HG02798 (cell line): ENCODE measurements around the gene PRRT1B.

Source experiments
- ATAC-seq: cut with Tn5 transposase; IDR thresholded peaks from one replicate; pipeline ENCODE4 v1.9.1; 2021; ENCODE audit warnings: mild to moderate bottlenecking; ENCODE audit not compliant: unreplicated experiment, poor library complexity

The PRRT1B gene

DNA sequence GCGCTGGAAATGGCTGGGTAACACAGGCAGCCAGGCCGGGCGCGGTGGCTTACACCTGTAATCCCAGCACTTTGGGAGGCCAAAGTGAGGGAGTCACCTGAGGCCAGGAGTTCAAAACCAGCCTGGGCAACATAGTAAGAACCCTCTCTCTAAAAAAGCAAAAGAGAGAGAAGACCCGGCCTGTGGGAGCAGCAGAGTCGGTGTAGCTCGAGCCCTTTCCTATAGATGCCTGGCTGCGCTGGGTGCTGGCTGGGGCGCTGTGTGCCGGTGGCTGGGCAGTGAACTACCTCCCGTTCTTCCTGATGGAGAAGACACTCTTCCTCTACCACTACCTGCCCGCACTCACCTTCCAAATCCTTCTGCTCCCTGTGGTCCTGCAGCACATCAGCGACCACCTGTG is 23.5 kb upstream of the PRRT1B start:
- ATAC-seq: no peak

DNA sequence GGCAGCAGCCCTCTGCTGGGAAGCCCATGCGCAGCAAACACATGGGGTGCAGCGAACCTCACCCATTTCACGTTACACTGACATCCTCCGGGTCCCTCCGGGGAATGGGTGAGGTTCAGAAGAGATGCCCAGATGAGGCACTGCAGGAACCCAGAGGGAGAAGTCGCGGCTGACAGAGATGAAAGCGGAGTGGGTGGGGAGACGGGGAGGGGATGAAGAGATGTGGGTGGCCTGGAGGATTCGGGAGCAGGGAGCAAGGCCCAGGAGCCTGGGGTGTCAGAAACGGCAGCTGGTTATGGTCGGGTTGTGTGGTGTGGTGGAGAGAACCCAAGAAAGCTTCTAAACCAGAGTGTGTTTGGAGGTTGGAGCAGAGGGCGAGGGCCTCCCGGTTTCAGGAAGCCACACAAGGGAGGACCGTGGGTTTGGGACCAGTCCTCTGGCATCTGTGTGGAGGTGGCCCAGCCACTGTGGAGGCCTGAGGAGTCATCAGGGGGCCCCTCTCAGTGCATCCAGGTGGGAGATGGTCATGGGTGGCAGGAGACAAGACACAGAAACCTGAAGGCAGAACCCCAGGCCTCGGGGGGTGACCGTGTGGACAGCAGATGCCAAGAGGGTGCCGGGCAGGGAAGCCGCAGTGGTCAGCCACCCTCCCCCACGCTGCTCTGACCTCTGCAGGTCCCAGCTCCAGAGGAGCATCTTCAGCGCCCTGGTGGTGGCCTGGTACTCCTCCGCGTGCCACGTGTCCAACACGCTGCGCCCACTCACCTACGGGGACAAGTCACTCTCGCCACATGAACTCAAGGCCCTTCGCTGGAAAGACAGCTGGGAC is 22.9 kb upstream of the PRRT1B start:
- no peak for ATAC-seq

DNA sequence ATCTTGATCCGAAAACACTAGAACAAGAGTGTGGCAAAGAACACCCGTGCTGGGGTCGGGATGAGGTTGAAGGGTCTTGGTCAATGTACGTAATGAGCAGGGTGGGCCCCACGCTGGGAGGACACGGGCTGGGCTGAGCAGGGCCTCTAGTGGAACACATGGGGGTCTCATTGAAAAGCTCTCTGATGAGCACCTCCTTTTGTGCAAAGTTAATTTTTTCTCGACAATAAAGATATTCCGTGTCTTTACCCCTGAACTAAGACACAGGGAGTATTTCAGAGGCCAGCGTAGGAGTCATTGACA is 22.3 kb upstream of the PRRT1B start:
- no peak for ATAC-seq

DNA sequence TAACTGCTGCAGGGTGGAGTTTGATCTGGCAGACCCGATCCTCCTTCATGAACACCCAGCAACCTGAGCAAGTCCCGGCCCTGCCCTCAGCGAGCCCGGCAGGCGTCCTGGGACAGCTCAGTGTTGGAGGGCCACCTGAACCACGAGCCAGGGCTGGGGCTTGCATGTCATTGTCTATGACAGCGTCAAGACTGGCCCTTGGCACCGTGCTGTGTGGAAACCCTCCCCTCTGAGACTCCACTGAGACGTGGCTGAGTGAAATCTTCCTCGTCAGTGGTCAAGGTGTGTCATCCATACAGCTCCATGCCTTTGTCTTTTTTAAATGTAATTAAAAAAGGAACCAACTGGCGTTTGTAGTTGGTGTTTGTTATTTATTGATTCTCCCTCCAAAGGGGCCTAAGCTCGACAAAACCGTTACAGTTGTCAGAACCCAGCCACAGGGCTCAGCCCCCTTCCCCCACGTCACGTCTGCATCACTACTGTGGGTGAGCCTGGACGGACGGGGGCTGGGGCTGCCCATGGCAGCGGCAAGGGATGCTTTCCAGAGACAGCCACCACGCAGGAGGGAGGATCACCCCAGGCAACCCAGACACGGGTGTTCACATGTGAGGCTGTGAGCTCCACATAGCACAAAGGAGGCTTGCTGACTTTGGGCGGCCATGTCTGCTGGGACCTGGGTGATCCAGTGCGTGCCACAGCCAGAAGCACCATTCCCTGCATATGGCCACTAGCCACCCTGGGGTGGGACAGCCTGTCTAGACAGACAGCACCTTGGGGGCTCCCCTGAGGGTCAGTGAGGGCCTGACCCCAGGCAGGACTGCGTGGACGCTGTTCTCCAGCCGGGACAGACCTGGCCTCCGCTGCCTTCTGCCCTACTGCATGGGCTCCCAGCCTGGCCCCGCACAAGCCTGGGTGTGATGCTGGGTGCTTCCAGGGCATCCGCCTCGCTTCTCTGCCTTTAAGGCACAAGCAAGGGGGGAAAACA is 21.6 kb upstream of the PRRT1B start:
- no peak for ATAC-seq

DNA sequence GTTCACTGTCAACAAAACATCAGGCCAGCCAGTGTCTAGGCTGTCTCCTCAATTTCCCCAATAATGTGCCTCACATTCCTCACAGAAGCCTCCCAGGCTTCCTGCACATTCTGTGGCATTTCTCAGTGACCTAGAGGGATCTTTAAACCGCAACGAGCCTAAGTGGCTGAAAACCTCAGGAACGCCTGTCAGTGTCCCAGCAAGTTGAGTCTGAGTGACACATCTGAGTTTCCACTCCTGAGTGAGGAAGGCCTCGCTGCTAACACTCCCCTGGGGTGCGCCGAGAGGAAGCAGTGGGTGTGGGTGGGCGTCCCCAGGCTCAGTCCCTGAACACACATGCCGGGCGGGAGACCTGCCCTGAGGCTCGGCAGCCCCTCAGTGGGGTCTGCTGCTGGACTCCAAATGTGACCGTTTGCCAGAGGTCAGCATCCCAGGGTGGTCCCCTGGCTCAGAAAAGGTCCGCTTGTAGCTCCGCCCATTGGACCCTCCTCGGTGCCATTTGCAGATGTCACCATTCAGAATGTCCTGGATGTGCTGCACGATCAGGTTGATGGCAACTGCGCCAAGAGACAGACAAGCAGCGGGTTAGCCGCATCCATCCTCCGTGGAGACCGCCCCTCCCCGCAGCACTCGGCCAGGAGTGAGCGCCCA is 20.5 kb upstream of the PRRT1B start:
- ATAC-seq: no peak

DNA sequence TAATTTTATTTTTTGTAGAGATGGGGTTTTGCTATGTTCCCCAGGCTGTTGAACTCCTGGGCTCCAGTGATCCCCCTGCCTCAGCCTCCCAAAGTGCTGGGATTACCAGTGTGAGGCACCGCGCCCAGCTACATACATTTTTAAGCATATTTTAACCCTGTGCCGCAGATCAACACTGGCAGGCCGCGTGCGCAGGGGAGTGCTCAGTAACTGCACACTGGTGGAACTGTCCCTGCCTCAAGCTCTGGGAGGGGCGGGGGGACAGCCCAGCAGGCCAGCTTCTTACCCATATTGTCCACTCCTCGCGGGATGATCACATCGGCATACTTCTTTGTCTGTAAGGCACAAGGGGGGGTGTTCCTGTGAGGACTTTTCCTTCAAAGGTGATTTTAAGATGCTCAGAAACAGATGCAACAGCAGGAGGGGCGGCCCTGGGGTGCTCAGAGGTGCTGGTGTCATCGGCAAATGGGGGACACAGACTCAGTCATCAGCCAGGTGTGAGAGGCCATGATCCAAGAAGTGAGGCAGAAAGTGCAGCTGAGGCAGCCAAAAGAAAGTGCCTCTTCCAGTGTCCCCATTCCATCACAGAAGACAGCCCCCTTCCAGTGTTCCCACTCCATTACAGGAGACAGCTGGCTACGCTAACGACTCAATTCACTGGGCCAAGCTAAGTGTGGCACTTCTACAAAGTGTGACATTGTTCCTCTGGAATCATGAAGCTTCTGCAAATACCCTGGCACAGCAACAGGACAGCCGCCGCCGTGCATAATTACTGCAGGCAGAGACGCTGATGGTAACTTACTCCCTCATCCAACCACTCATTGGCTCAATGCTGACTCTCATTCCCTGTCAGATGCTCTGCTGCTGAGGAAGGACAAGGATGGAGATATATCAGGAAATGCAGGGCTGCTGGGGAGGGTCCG is 19.4 kb upstream of the PRRT1B start:
- no peak for ATAC-seq

DNA sequence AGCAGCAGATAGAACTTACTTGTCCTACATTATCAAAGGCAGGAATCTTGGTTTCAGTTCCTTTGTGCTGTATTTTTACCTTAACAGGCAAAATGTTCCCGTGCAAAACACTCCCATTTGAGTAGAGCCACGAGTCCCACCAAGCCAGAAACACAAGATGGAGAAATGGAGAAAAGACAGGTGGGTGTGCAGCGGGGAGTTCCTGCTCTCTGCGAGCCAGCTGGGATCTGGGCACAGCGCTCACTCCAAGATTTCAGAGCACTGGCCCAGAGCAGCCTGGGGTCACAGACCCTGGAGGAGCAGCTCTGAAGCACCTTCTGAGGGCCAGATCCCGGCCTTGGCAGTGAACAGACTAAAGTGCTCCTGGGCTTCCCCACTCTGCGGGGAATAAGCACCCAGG is 17.1 kb upstream of the PRRT1B start:
- ATAC-seq: no peak

DNA sequence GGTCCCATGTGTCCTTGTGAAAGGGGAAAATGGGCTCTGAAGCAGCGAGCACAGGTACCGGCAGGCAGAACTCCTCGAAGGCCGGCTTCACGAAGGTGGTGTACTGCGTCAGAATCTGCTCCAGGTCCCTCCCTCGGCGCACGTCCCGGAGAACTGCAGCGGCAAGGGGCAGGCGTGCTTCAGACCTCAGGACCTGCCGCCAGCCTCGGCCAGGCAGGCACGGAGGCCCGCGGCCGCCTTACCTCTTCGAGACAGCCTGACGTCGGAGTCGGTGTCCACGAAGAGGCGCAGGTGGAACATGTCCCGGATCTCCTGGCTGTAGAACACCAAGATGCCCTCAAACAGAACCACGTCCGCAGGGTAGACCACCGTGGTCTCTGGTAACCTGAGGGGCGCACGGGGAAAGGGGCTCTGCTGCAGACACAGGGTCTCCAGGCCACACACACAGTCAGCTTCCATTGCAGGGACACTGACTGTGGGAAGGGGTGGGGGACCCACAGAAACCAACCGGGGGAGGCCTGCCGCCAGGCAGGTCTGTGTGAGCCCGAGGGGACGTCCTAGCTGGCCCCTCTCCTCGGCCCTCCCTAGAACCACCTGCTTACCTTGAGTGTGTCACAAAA is 16.3 kb upstream of the PRRT1B start:
- no peak for ATAC-seq

DNA sequence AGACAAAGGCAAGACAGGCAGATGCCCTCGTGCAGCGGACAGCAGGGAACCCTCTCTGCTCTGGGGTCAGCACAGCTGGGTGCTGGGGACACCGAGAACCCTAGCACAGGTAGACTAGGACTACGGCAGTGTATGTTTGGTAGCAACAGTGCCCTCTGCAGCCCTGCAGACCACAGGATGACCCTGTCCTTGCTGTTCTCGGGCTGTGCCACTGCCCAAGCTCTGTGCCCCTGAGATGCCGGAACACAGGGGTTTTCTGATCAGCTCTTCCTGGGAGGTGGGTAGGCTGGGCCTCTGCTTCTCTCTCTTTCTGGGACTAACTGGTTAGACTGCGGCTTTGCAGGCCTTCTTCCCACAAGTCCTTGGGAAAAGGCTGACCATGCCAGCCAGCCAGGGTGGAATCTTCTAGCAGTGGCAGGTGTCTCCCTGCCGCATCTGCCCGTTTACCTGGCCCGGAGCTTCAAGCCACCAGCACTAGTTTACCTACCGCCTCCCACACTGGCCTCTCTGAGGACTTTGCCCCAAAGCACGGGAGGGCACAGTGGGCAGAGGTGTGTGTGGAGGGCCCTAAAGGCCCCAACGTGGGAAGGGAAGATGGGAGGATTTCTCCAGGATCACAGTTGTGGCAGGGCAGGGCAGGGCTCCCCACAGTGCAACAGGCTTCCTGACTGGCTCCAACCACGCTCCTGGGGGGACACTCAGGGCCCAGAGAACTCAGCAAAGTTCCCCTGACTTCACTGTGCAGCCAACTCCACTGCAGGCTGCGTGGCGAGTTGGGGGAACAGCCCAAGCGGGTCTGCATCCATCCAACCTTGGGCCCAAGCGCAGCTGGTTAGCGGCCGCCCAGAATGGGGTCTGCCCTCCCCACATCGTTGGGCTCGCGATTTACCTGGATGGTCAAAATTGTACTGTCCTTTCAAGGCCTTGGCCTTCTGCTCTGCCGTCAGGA is 15.5 kb upstream of the PRRT1B start:
- ATAC-seq: no peak

DNA sequence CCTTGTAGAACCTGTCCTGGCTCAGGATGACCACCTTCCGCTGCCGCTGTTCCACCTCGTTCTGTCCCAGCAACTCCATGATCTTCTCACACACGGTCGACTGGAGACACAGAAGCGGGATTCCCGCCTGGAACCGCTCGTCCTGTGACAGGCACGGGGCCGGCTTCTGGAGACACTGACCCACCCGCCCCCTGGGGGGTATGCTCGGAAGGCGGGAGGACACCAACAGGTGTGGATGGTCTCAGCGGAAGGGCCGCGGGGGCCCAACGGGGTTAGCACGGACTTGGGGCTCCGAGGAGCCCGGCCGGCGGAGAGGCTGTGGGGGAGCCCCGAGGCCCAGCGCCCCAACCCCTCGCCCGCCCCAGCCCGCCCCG is 14.8 kb upstream of the PRRT1B start:
- ATAC-seq: no peak

DNA sequence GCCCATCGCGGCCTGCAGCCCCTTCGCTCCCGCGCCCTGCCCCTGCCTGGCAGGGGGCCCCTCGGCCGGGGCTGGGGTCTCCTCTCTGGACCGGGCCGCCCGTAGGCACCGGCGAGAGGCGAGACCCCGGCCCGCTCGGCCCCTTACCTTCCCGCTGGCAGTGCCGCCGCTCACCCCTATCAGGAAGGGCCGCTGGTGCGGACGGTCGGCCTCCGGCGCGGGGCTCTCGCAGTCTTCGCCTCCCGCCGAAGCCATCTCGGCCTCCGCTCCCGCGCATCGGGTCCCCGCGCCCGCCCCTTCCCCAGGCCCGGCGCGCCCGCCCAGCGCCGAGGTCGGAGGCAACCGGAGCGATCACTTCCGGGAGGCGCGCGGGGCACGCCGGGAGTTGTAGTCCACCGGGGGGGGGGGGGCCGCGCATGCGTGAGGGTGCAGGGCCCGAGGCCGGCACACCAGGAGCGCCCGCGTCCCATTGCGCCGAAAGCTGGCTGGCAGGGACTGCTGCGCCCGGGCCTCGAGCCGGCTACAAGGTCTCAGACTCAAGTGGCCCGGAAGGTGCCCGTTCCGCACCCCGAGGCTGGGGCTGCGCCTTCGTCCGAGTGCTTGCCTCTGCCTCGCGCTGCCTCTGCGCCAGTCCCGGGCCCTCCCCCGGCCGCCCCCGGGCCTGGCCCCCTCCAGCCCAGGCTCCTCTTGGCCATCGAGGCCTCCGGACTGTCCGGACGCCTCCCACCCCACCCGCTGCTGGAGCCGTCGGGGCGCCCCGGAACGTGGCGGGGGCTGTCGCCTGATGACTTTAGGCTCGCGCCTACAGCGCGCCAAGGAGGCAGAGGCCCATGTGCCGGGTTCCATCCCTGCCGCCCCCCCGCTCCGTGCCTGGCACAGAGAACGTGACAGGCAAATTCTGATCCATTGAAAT is 14.1 kb upstream of the PRRT1B start, which contains the start of gene UCK1:
Gene UCK1 (minus strand): TSS at position 344 of the 913 bp plus-strand sequence. CDS start 89 bp downstream, at position 255.
- ATAC-seq: peak; percentile 85

DNA sequence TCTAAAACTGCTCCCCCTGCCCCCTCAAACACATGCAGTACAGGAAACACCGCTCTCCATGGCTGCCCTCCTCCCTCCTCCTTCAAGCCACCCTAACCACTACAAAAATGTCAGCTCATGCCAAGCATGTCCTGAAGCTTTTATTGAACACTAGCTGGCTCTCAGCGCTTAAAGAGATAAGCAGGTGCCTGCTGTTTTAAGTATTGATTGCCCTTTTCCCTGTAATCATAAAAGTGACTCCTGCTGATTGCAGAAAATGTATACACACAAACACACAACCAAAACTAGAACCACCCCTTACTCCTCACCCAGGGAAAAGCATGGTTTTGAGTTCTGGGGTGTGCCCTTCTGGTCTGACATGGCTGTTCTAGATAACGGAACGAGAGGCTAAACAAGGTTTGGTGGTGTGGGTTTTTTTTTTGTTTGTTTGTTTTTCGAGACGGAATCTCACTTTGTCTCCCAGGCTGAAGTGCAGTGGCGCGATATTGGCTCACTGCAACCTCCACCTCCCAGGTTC is 10.5 kb upstream of the PRRT1B start:
- no peak for ATAC-seq

DNA sequence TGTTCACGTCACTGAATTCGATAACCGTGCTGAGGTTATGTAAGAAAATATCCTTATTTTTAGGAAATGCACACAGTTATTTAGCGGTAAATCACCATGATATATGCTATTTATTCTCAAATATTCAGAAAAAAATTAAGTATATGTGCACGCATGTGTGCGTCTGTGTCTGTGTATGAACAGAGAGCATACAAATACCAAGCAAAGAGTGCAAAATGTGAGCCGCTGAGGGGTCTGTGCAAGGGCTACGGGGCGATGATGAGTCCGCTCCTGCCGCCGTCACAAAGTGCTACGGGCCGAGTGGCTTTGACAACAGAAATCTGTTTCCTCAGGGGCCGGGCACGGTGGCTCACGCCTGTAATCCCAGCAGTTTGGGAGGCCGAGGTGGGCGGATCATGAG is 7.4 kb upstream of the PRRT1B start:
- ATAC-seq: no peak

DNA sequence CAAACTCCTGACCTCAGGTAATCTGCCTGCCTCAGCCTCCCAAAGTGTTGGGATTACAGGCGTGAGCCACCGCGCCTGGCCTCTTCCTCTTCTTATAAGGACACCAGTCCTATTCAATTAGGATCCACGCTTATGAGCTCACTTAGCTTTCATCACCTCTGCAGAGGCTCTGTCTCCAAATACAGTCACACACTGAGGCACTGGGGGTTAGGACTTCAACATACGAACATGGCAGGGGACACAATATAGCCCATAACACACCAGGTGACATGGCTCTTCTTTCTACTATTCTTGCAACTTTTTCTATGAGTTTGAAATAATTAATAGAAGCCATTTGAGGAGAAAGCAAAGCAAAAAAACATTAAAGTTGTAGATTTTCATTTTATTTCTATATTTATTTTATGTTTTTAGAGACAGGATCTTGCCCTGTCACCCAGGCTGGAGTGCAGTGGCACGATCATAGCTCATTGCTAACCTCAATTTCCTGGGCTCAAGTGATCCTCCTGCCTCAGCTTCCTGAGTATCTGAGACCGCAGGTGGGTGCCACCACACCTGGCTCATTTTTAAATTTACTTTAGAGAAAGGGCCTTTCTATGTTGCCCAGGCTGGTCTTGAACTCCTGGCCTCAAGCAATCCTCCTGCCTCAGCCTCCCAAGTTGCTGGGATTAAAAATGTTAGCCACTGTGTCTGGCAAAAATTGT is 6.0 kb upstream of the PRRT1B start:
- no peak for ATAC-seq

DNA sequence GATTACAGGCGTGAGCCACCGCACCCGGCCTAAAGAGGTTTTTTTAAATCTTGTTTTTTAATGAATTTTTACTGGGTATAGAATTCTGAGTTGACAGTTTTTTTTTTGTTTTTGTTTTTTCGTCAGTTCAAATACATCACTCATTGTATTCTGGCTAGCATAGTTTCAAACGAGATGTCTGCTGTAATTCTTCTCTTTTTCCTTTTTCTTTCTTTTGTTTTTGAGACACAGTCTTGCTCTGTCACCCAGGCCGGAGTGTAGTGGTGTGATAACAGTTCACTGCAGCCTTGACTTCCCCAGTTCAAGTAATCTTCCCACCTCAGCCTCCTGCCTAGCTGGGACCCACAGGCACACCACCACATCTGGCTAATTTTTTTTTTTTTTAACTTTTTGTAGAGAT is 2.2 kb upstream of the PRRT1B start:
- ATAC-seq: no peak

DNA sequence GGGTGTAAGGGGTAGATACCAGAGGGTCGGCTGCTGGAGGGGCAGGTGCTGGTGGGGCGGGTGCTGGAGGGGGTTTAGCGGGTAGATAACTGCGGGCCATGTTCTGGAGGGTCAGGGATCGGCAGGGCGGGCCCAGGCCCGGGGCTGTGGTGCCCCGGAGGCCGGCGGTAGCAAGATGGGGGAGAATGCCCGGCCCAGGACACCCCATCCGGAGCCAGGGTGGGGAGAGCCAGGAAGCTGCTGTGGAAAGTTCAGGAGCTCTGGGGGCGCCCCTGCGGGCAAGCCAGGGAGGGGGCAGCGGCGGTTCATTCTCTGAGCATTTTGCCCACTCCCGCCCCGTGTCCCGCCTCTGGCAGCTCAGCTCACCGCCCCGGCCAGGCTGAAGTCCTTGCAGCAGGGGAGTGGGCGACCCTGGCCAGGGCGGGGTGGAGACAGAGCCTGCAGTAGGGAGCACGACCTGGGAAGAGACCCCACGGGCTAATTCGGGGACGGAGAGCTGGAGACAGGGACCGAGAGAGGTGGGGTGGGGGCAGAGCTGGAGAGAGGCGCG is 538 bp downstream of the PRRT1B start:
- no peak for ATAC-seq
